ENCODE measurements around the gene CFAP90.
A peak's percentile ranks its signal among the peaks of the same experiment; 100 is the strongest.

The CFAP90 gene, protein sequence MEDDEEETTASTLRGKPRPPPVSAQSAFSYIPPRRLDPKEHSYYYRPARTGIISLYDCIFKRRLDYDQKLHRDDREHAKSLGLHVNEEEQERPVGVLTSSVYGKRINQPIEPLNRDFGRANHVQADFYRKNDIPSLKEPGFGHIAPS

DNA sequence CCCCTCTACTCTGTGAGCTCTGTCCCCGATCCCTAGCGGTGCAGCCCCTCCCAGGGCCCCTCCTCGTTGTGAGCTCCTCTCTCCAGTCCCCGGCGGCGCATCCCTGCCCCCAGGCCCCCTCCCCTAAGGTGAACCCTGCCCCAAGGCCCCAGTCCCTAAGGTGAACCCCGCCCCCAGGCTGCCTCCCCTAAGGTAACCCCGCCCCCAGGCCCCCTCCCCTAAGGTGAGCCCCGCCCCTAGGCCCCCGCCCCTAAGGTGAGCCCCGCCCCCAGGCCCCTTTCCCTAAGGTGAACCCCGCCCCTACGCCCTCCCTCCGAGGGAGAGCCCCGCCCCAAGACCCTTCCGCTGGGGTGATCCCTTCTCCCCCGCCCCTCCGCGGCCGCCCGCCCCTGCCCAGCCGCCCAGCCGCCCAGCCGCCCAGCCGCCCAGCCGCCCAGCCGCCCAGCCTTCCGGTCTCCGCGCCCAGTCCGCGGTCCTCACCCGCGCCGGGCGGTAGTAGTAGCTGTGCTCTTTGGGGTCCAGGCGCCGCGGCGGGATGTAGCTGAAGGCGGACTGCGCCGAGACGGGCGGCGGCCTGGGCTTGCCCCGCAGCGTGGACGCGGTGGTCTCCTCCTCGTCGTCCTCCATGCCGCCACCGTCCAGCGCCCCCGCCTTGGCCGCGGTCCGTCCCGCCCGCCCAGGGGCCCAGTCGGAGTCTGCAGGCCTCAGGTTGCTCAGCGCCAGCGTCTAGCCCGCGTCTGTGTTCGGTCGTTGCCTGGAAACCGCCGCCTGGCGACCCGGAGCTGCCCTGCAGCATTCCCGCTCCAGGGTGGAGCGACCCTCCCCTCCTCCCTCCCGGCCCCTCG lies at the start of gene CFAP90:
CFAP90 (minus strand) TSS at position 739 of the 845 bp plus-strand sequence; CDS start at position 627, 112 bp downstream.
- FAIRE-seq: no peak

DNA sequence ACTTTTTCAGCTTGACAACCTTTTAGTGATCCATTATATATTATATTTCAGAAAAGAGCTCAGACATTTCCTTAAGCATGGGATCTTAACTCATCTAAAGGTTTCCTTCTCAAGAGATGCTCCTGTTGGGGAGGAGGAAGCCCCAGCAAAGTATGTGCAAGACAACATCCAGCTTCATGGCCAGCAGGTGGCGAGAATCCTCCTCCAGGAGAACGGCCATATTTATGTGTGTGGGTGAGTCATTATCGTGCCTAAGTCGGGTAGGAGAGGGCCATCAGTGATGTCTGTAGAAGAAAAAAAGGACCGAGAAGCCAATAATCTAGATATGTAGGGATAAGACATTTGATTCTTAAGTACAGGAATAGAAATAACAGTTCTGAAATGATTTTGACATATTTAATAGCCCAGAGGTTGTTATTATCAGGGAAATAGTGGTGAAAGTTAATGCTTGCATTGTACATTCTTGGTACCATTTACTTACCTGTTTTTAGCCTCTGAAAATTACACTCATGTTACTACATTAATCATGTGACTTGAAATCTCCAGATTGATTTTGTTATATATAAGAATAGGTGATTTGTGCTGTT lies 46.2 kb upstream of the CFAP90 start:
- FAIRE-seq: no peak

DNA sequence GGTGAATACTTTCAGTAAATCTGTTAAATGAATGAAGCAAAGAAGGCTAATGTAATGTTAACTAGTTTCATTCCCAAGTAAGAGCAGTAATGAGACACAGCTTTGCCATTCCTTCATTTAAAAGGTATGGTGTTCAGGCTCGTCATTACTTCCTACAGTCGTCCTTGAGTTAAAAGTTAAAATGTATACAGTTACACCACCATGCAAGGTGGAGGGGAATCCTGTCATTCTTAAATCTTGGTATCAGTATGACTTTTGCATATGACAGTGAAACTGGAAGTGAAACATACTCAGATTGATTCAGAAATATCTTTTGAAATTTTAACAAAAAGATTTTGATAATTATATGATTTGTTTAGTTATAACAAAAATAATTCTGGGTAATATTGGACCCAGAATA lies 43.9 kb upstream of the CFAP90 start:
- no peak for FAIRE-seq

DNA sequence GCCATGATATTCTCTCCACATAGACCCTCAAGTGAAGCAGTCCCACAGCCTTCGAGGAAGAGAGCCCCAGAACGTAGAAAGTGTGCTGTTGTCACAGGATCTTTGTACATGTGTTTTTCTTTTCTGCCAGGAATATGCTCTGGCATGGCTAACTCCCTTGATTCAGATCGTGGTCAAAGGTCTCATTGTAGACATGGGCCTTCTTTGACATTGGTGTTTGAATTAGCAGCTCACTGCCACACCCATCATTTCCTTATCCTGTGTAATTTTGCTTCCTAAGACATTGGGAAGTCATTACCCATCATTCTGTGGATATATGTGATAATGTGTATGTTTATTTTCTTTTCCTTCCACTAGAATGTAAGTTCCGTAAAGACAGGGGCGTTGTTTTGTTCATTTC lies 43.5 kb upstream of the CFAP90 start:
- FAIRE-seq: no peak

DNA sequence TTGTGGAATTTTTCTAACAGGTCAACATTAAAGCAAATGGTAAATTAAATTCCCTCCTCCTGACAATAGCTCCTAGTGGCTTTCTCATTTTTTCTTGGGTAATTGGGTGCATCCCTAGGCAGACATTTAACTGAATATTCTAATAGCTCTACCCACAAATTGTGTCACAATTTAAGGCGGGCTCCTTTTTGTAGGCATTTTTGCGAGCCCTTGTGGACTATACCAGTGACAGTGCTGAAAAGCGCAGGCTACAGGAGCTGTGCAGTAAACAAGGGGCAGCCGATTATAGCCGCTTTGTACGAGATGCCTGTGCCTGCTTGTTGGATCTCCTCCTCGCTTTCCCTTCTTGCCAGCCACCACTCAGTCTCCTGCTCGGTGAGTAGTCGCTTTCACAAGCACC lies 38.0 kb upstream of the CFAP90 start:
- no peak for FAIRE-seq

DNA sequence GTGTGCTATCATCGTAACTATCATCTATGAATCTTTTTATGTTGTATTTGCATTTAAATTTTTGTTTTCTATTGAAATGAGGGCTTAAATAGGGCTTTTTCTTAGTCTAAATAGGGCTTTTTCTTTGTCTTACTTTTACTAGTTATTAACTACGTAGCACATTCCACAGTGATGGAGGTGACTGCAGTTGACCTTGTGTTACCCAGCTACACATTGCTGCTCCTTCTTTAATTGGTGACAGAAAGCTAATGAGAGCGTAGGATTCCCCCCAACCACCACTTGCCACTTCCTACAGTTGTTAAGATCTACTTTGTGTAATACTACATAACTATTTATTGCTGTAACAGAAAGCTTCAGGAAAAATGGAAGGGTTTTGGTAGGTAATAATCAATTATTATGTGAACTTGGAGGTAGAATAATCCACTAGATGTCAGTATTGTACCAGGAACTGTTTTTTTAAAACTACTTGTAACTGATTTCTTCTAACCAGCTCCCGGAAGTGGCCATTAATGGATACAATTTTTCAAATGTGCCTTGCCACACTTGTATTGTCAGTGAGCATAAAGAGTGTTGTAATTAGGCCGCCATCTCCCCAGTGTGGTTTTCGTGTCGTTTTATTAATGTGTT lies 36.0 kb upstream of the CFAP90 start:
- peak; percentile 40 for FAIRE-seq

DNA sequence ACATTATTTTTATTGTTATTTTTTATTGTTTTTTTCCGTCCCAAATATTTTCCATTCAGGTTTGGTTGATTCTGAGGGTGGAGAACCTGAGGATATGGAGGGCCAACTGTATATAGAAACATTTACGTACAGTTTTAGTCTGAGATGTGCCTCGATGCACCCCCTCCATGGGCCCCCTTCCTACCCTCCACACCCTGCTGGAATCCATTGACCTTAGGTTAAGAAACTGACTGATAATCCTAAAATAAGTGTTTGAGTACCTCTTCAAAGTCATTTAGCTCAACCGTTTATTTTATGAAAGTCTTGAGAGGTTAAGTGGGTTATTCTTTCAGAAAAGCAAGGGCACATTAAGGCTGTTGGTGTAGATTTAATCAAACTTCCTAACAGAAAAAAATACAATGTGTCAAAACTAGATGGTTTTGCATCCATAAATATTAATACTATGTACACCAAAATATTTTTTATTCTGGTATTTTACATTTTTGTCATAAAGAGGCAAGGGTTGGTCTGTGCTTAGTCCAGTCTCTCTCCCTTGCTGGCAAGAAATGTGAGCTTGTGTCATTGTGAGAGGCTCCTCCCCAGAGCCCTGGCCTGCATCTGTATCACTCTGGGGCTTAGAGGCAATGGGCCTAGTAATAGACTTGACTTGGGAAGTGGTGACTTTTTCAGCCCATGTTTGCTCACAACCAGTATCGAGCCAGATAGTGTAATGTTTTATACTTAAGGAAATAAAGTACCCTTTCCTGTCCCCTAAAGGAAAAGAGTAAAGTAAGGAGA lies 33.7 kb upstream of the CFAP90 start:
- no peak for FAIRE-seq

DNA sequence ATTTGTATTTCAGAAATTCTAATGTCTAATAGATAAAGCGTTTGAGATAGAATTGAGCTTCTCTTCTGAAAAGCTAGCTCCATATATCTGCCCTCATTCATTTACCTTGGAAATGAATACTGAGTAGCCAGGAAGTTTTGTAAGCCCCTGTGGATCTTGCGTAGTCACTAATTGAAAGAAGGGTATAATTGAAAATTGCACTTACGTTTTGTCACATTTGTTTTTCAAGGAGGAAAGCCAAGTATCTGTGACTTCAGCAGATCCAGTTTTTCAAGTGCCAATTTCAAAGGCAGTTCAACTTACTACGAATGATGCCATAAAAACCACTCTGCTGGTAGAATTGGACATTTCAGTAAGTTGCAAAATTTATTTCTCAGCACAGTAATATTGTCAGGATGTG lies 32.0 kb upstream of the CFAP90 start:
- FAIRE-seq: no peak

DNA sequence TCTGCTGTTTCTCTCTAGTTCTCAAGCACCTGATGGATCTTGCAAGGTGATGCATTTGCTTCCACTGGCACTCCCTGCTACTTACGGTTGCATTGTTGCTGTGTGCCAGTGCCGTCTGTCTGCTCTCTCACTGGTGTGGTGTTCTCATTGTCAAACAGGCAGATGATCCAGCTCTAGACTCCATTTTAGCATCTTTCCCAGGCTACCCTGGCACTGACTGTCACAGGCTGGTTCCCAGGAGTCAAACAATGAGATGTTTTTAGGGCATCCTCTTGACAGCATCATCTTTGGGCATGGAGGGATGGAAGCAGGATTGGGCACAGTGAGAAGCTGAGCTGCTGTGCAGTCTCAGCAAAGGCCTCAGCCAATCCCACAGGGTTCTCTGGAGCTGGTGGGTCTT lies 30.9 kb upstream of the CFAP90 start:
- FAIRE-seq: no peak

DNA sequence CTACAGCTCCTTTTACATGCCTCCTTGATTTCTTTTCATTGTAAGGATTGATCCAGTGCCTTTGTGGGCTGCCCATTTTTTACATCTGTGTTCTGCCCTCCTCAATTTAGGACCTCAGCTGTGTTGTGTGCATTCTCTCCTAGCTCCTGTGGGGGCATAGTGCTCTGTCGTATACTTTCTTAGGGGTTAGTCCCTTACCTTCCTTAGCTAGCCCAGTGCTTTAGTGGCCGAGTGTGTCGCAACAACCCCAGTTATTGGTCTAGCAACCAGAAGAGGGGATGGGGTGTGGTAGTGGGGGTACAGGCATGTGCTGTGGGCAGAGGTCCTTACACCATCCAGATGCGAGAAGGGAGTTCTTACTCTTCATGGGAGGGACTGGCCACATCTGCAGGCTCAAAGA lies 30.2 kb upstream of the CFAP90 start:
- FAIRE-seq: no peak

DNA sequence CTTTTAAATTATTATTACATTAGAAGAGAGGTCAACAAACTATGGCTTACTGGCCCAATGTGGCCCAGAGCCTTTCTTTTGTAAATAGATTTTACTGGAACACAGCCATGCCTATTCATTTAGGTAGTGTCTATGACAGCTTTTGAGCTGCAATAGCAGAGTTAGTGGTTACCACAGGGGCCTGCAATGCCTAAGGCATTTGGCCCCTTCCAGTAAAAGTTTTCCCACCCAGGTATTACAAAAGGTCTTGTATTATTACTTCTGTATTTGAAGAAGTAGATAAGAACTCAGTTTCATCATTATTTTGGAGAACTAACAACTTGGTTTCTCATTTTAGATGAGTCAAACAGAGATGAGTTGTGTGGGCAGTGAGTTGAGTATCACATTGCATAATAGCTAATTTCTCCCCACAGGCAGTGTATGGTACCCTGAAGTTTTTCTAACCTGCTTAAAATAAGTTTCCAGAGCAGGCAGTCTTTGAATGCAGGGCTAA lies 27.5 kb upstream of the CFAP90 start:
- FAIRE-seq: no peak

DNA sequence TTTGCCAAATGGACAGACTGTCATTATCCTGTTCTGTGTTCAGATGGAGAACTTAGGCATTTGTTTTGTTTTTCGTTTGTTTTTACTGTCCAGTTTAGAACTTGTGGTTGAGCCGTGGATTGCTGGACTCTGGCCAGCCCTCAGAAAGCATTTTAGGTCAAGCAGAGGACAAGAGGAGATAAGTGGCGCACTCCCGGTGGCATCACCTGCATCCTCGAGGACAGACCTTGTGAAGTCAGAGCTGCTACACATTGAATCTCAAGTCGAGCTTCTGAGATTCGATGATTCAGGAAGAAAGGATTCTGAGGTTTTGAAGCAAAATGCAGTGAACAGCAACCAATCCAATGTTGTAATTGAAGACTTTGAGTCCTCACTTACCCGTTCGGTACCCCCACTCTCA lies 26.9 kb upstream of the CFAP90 start:
- no peak for FAIRE-seq

DNA sequence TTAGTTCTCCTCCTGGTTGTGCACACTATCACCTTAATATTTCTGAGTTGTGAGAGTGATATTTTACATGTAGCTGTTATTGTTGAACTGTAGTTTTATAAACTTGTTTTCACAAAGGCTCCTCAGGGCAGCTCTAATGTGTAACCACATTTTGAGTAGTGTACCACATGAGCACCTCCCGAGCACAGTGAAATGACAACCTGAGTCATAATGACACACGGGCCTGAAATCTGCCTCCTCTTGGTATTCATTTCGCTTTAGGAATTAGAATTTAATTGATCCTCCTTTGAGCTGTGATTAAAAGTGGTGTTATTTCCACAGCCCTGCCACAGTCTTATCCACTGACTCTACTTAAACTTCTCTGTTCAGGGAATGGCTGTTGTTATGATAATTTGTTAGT lies 25.9 kb upstream of the CFAP90 start:
- FAIRE-seq: no peak

DNA sequence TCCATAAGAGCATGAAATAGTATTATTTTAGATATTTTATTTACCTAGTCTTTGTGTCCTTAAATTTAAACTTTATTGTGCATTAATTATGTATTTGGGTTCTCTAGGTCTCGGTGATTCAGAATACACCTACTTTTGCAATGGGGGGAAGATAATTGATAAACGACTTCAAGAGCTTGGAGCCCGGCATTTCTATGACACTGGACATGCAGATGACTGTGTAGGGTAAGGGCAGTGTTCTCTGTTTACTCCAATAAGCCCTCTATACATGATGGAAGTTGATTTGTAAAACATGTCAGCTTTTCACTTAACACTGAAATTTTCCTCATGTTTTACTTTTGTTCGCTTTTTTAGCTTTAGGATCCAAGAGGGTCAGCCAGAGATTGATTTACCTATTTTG lies 24.2 kb upstream of the CFAP90 start:
- FAIRE-seq: no peak

DNA sequence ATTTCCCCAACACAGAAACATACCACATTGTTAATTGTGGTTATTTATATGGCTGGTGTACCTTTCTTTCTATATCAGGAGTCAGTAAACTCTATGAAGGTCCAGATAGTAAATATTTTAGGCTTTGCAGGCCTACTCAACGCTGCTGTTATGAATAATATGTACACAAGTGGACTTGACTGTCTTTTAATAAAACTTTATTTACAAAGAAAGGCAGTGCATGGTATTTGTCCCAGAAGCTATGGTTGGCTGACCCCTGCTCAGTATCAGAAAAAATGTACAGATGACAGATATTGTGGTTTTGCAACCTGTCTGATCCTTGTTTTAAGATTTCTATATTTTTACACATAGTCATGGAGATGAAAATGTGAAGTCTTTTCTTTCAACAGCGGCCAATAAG lies 23.7 kb upstream of the CFAP90 start:
- FAIRE-seq: no peak

DNA sequence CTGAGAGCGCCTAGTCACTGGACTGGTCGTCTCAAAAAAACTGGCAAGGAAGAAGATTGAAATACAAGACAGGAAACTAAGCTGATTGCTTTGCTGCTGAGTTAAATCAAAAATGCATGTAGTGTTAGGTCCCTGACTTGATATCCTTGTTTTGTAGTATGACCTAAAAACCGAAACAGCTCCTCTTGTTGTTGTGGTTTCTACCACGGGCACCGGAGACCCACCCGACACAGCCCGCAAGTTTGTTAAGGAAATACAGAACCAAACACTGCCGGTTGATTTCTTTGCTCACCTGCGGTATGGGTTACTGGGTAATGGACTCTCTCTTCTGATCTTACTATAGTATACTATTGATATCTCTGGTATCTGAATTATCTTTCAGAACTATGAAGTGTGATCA lies 22.3 kb upstream of the CFAP90 start:
- FAIRE-seq: no peak

DNA sequence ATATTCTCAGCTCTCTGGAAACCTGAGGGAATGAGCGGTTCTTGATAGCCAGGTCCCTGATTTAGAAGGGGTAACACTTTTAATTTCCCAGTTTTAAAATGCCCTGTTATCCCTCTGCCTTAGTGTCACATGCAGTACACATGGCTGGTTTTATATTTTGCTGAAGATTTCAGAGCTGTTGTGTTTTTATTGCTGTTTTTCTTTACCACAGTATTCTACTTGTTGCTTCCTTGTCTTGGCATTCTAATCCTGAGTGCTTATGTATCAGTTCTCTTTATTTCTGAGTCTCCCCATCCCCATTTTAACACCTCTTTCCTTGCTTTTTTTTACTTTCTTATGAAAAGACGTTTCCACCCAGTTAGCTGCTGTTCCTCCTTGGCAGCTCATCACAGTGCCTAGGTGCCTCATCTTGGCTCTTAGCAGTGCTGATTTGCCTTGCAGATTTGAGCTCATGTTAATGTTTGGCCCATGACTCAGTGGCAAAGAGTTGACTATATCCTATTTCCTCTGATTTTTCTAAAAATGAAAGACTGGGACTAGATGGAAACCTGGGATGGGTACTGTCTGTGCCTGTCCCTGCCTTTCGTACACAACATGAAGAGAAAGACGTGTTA lies 21.7 kb upstream of the CFAP90 start:
- FAIRE-seq: no peak

DNA sequence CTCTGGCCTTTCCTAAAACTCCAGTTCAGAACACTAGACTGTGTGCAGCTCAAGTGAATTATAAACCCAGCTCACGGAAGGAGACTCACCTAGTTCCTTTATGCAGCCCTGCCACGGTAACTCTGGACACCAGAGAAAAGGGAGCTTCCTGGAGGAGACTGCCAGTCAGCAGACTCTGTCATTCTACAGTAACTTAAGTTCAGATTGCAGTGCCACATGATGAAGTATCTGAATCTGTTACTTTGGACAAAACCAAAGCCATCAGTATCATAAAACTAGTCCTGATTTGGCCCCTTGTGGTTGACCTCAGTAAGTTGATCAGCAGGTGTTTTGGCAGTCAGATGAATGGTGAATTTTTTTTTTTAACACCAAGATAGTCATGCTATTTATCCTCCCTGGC lies 20.7 kb upstream of the CFAP90 start:
- no peak for FAIRE-seq

DNA sequence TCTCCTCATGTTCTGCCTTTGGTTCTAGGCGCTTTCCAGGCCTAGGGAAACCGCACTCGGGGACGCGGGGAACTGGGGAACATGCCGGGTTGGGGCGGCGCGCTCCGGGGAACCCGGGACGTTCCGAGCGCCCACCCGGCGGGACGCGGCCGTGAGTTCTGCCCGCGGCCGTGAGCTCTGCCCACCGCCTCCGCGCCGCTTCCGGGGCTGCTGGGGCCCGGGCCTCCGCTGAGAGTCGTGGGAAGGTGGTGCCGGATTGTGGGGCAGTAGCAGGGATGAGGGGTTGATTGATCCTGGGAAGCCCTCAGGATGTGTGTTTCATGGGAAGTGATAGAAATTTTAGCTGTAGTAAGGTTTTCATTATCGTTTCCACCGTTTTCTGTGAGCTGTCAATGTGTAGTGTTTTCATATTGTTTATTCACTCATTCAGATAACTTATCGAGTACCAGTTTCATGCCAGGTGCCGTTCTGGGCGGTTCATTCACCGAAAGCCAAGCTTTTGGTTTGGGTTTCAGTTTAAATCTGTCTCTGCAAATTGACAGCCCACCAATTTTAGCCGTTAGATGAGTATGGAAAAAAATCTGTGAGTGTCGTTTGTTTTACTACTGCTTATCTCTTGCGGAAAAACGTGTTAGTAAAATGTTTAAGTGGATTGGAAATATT lies 18.7 kb upstream of the CFAP90 start:
- FAIRE-seq: no peak

DNA sequence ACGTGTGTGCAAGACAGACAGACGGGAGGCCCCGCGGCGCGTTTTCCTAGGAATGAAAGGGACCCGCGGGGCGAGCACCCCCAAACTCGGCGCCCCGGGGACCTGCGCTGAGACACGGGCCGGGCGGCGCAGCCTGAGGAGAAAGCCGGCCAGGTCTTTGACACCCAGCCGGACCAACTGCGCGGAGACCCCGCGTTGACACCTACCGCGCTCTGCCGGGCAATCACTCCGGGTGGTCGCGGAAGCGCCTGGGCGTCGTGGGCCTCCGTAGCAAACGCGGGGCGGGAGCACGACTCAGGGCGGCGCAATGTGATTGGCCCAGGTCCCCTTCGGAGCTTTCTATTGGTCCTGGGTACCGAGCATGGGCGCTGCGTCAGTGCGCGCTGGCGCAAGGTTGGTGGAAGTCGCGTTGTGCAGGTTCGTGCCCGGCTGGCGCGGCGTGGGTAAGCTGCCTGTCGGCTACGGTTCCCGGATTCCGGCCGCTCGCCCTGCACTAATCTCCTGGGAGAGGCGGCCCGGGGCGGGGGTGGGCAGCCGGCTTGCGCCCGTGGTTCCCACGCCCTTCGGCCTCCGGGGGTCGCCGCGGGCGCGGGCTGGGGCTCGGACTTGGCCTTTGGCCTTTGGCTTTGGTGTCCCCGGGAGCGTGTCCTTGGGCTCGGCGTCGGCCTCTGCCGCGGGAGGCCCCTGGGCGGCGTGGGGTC lies 18.0 kb upstream of the CFAP90 start, which contains the start of the genes FASTKD3 and MTRR:
FASTKD3 (minus strand) TSS at position 259 of the 701 bp plus-strand sequence. CDS start 948 bp downstream, outside the sequence.
MTRR (plus strand) TSS at position 376 of the 701 bp plus-strand sequence. CDS start 1,647 bp downstream, outside the sequence.
- FAIRE-seq: peak; percentile 91

DNA sequence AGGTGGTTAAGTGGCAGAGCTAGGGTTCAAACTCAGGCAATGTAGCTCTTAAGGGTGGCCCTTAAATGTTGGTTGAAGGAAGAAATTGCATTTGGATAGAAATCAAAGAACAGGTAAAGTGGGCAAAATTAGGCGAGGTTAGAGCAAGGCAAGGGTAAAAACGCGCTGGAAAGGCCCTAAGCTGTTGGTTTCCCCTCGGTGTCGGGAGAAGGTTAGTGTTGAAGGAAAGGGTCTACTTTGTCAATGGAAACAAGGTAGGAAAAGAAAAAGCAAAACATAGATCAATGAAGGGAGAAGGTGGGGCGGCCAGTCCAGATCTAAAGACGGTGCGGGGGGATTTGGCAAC lies 17.5 kb upstream of the CFAP90 start:
- FAIRE-seq: no peak
